NT2/D1 (cell line): Measurements from ENCODE around the gene SPPL3.

Experiments used
- SUZ12 ChIP-seq: IDR thresholded peaks from 2 replicates; pipeline ENCODE4 v1.6.1; 2011; ENCODE audit not compliant: insufficient read length, insufficient read depth; ENCODE audit errors: extremely low read depth
- YY1 ChIP-seq: IDR thresholded peaks from 2 replicates; pipeline ENCODE4 v1.6.1; 2011; ENCODE audit not compliant: insufficient read length, insufficient read depth
- ZNF274 ChIP-seq: IDR thresholded peaks from 2 replicates; pipeline ENCODE4 v1.6.1; 2011; ENCODE audit warnings: mild to moderate bottlenecking, low read depth, low read length

GRCh38 chr12:120928864-120929652 is 24.9 kb upstream of the SPPL3 start:
- TF ChIP-seq YY1 (no peak), SUZ12 (no peak), ZNF274 (no peak)
